ENCODE results near the gene RIBC2.
"Not testable (repeated sequence)": the region's sequence is repeated elsewhere in the genome, so short reads cannot be mapped to it uniquely, and the experiment has no call there.

Gene RIBC2

DNA sequence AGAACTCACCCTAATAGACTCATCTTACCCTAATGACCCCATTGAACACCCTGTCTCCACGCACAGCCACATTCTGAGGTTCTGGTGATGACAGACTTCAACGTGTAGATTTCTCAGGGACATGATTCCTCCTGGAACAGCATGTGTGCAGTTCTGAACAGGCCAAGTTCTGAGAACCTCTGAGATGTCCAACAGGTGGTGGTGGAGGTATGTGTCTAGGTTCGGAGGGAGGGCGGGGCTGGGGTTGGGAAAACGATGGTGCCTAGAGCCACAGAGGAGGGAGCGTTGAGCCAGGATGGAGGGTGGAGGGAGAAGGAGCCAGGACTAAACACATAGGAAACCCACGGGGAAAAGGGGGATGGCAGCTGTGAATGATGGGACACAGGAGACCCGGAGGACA lies 45.7 kb downstream of the RIBC2 start:
- no peak overlapping the region for H3K4ac ChIP-seq (ENCODE audit: low read depth, low read length)
- no peak overlapping the region for H4K12ac ChIP-seq (ENCODE audit: low read depth, low read length)
- no peak overlapping the region for H3K4me3 ChIP-seq (ENCODE audit: low read depth, low read length)
- no peaks in the 10 kb centered on the region for H3K9me3 ChIP-seq (ENCODE audit: insufficient read depth, low read depth, low read length)
- no peaks in the 10 kb centered on the region for H3K79me2 ChIP-seq (ENCODE audit: control insufficient read depth, insufficient read depth, low read length, poor library complexity)
- no peak overlapping the region for H3K27ac ChIP-seq (ENCODE audit: low read depth, low read length)
- peak overlapping the region; percentile 49 for H3K14ac ChIP-seq (ENCODE audit: low read length)
- H4K8ac ChIP-seq (ENCODE audit: low read depth, low read length), result peak overlapping the region; percentile 47
- H3K18ac ChIP-seq (ENCODE audit: low read length), result peak overlapping the region; percentile 28
- peaks cover 23% of the 10 kb centered on the region for H3K79me1 ChIP-seq (ENCODE audit: low read length)
- H3K4me1 ChIP-seq (ENCODE audit: control insufficient read depth in 1 of 2, insufficient read depth in 2 of 2, low read length in 2 of 2), result peaks cover 11 to 23% of the 10 kb centered on the region in 2 experiments
- H3K36me3 ChIP-seq (ENCODE audit: control insufficient read depth in 1 of 2, insufficient read depth in 2 of 2, low read length in 2 of 2), result no peaks in the 10 kb centered on the region
- H3K4me2 ChIP-seq (ENCODE audit: low read length), result no peak overlapping the region
- WGBS (ENCODE audit: extremely low coverage, insufficient coverage, insufficient read length), result no CpG with 5 or more reads among the region's 8 CpGs
- H2AFZ ChIP-seq (ENCODE audit: insufficient read depth, low read length, poor library complexity), result no peak overlapping the region
- peak overlapping the region; percentile 49 for H2BK5ac ChIP-seq (ENCODE audit: low read depth, low read length, poor library complexity)
- no peak overlapping the region for H2BK120ac ChIP-seq (ENCODE audit: insufficient read depth, low read length, poor library complexity)
- H3K23ac ChIP-seq (ENCODE audit: low read length), result no peak overlapping the region
- peak overlapping the region; percentile 81 for H2AK5ac ChIP-seq (ENCODE audit: low read length)
- H2BK12ac ChIP-seq (ENCODE audit: low read length), result peak overlapping the region; percentile 63
- no peaks in the 10 kb centered on the region for H3K27me3 ChIP-seq (ENCODE audit: insufficient read depth, low read length)
- peak overlapping the region; percentile 59 for H4K91ac ChIP-seq (ENCODE audit: low read depth, low read length)
- no peak overlapping the region for H3K9ac ChIP-seq (ENCODE audit: low read length)
- no peak for DNase-seq

DNA sequence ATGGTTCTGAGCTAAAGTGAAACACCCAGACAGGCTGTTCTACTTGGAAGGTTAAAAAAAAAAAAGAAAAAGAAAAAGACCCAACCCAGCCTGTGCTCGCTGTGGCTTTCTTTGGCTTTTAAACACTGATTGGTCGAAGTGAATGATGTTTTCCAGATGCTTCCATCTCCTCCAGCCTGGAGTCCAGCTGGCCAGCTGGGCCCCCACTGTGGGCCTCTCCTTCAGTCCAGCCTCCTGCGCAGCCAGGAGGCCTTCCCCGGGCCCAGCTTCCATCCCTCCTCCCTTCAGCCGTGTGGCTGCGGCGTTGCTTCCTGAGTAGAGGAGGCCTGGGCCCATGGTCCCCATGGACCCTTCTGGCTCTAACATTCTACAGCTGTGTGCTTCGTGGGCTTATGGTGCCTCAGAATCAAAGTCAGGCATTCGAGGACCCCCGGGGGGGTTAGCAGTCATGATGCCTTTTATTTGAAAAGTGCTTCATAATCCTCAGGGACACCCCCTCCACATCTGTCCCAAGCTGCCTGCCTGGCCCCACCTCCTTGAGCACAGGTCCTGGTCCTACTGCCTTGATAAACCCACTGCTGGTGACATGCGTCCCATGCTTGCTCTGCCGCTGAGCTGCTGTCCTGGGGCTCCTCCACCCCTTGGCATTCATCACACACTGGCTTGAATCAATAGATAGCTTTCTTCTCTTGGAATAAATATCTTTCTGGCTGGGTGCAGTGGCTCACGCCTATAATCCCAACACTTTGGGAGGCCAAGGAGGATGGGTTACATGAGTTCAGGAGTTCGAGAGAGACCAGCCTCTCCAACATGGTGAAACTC lies 47.0 kb downstream of the RIBC2 start:
- Histone ChIP-seq H3K18ac (ENCODE audit: low read length) (peak overlapping the region; percentile 67), H4K12ac (ENCODE audit: low read depth, low read length) (no peak overlapping the region), H2BK12ac (ENCODE audit: low read length) (peak overlapping the region; percentile 72), H3K9me3 (ENCODE audit: insufficient read depth, low read depth, low read length) (no peaks in the 10 kb centered on the region), H3K79me2 (ENCODE audit: control insufficient read depth, insufficient read depth, low read length, poor library complexity) (no peaks in the 10 kb centered on the region), H4K91ac (ENCODE audit: low read depth, low read length) (peak overlapping the region; percentile 90), H3K36me3 (ENCODE audit: control insufficient read depth in 1 of 2, insufficient read depth in 2 of 2, low read length in 2 of 2) (no peaks in the 10 kb centered on the region), H3K23ac (ENCODE audit: low read length) (no peak overlapping the region), H2AK5ac (ENCODE audit: low read length) (peak overlapping the region; percentile 79), H2AFZ (ENCODE audit: insufficient read depth, low read length, poor library complexity) (no peak overlapping the region), H3K4me2 (ENCODE audit: low read length) (no peak overlapping the region), H3K4me3 (ENCODE audit: low read depth, low read length) (no peak overlapping the region), H3K14ac (ENCODE audit: low read length) (peak overlapping the region; percentile 78), H3K9ac (ENCODE audit: low read length) (no peak overlapping the region), H3K4ac (ENCODE audit: low read depth, low read length) (no peak overlapping the region), H2BK120ac (ENCODE audit: insufficient read depth, low read length, poor library complexity) (peak overlapping the region; percentile 37), H4K8ac (ENCODE audit: low read depth, low read length) (peak overlapping the region; percentile 43), H3K27me3 (ENCODE audit: insufficient read depth, low read length) (no peaks in the 10 kb centered on the region), H3K27ac (ENCODE audit: low read depth, low read length) (no peak overlapping the region), H3K4me1 (ENCODE audit: control insufficient read depth in 1 of 2, insufficient read depth in 2 of 2, low read length in 2 of 2) (peaks cover 6 to 12% of the 10 kb centered on the region in 2 experiments), H3K79me1 (ENCODE audit: low read length) (peaks cover 15% of the 10 kb centered on the region), H2BK5ac (ENCODE audit: low read depth, low read length, poor library complexity) (peak overlapping the region; percentile 62)
- DNase-seq, result no peak
- WGBS (ENCODE audit: extremely low coverage, insufficient coverage, insufficient read length), result no CpG with 5 or more reads among the region's 14 CpGs

DNA sequence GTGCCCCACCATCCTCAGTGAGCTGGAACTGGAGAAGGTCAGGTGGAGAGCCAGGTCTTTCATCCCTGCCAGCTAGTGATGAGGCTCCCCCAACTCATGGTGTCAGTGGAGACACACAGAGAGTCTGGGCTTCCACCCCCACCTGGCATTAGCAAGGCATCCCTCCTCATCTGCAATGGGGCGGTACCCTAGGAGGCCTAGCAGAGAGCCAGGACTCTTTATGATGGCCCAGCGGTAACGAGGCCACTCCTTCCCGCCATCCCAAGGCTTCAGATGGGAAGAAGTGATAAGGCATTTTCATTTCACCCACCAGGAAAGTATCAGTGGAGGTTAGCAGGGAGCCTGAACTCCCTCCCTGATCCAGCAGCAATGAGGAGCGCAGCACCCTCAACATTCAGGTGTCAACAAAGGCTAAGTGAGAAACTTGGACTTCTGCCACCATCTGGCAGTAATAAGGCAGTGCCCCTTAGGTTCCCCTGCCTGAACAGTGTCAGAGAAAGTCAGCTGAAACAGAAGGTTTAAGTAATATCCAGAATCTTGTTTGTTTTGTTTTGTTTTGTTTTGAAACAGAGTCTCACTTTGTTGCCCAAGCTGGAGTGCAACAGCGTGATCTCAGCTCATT lies 48.7 kb downstream of the RIBC2 start:
- Histone ChIP-seq H3K23ac (ENCODE audit: low read length) (no peak overlapping the region), H3K4ac (ENCODE audit: low read depth, low read length) (peak overlapping the region; percentile 5), H2BK120ac (ENCODE audit: insufficient read depth, low read length, poor library complexity) (peak overlapping the region; percentile 64), H3K18ac (ENCODE audit: low read length) (peak overlapping the region; percentile 42), H3K36me3 (ENCODE audit: control insufficient read depth in 1 of 2, insufficient read depth in 2 of 2, low read length in 2 of 2) (no peaks in the 10 kb centered on the region), H3K14ac (ENCODE audit: low read length) (no peak overlapping the region), H4K12ac (ENCODE audit: low read depth, low read length) (no peak overlapping the region), H3K9ac (ENCODE audit: low read length) (no peak overlapping the region), H2AFZ (ENCODE audit: insufficient read depth, low read length, poor library complexity) (no peak overlapping the region), H3K4me1 (ENCODE audit: control insufficient read depth in 1 of 2, insufficient read depth in 2 of 2, low read length in 2 of 2) (peaks cover 2 to 10% of the 10 kb centered on the region in 2 experiments), H2BK5ac (ENCODE audit: low read depth, low read length, poor library complexity) (peak overlapping the region; percentile 37), H3K27ac (ENCODE audit: low read depth, low read length) (no peak overlapping the region), H2BK12ac (ENCODE audit: low read length) (peak overlapping the region; percentile 78), H4K8ac (ENCODE audit: low read depth, low read length) (no peak overlapping the region), H3K4me3 (ENCODE audit: low read depth, low read length) (no peak overlapping the region), H4K91ac (ENCODE audit: low read depth, low read length) (peak overlapping the region; percentile 53), H3K79me1 (ENCODE audit: low read length) (peaks cover 12% of the 10 kb centered on the region), H3K27me3 (ENCODE audit: insufficient read depth, low read length) (no peaks in the 10 kb centered on the region), H2AK5ac (ENCODE audit: low read length) (peak overlapping the region; percentile 75), H3K4me2 (ENCODE audit: low read length) (no peak overlapping the region), H3K79me2 (ENCODE audit: control insufficient read depth, insufficient read depth, low read length, poor library complexity) (no peaks in the 10 kb centered on the region), H3K9me3 (ENCODE audit: insufficient read depth, low read depth, low read length) (no peaks in the 10 kb centered on the region)
- peak in 1 of 2 donors; percentile 82 for DNase-seq
- WGBS (ENCODE audit: extremely low coverage, insufficient coverage, insufficient read length), result no CpG with 5 or more reads among the region's 6 CpGs

DNA sequence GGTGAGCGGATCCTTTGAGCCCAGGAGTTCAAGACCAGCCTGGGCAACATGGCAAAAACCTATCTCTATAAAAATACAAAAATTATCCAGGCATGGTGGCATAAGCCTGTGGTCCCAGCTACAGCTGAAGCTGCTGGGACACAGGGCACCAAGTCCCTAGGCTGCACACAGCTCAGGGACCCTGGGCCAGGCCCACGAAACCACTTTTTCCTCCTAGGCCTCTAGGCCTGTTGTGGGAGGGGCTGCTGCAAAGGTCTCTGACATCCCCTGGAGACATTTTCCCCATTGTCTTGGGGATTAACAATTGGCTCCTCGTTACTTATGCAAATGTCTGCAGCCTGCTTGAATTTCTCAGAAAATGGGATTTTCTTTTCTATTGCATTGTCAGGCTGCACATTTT lies 50.2 kb downstream of the RIBC2 start:
- not testable (repeated sequence) for H4K12ac ChIP-seq (ENCODE audit: low read depth, low read length); H3K9ac ChIP-seq (ENCODE audit: low read length); H2AK5ac ChIP-seq (ENCODE audit: low read length); H3K27ac ChIP-seq (ENCODE audit: low read depth, low read length); H3K4me2 ChIP-seq (ENCODE audit: low read length); H2BK5ac ChIP-seq (ENCODE audit: low read depth, low read length, poor library complexity); H2BK120ac ChIP-seq (ENCODE audit: insufficient read depth, low read length, poor library complexity); H3K36me3 ChIP-seq (ENCODE audit: control insufficient read depth in 1 of 2, insufficient read depth in 2 of 2, low read length in 2 of 2); H3K23ac ChIP-seq (ENCODE audit: low read length); H3K14ac ChIP-seq (ENCODE audit: low read length); H3K27me3 ChIP-seq (ENCODE audit: insufficient read depth, low read length); H3K18ac ChIP-seq (ENCODE audit: low read length); H2BK12ac ChIP-seq (ENCODE audit: low read length); H3K4me3 ChIP-seq (ENCODE audit: low read depth, low read length); H3K4ac ChIP-seq (ENCODE audit: low read depth, low read length); DNase-seq; H4K91ac ChIP-seq (ENCODE audit: low read depth, low read length); H2AFZ ChIP-seq (ENCODE audit: insufficient read depth, low read length, poor library complexity); H3K79me2 ChIP-seq (ENCODE audit: control insufficient read depth, insufficient read depth, low read length, poor library complexity); H4K8ac ChIP-seq (ENCODE audit: low read depth, low read length); H3K9me3 ChIP-seq (ENCODE audit: insufficient read depth, low read depth, low read length)
- no CpG with 5 or more reads among the region's 3 CpGs for WGBS (ENCODE audit: extremely low coverage, insufficient coverage, insufficient read length)
- Histone ChIP-seq H3K4me1 (ENCODE audit: control insufficient read depth in 1 of 2, insufficient read depth in 2 of 2, low read length in 2 of 2) (peaks cover 2 to 13% of the 10 kb centered on the region in 2 experiments), H3K79me1 (ENCODE audit: low read length) (peaks cover 15% of the 10 kb centered on the region)
